Measurements from ENCODE around the gene KCNIP4. TPM values are rescaled to one million over a fixed set of nuclear protein-coding genes. Genes with fewer than 3 reads are reported as not detected.

Gene KCNIP4
- total RNA-seq, 1 donor from 2014 or later: 0.17 TPM

DNA sequence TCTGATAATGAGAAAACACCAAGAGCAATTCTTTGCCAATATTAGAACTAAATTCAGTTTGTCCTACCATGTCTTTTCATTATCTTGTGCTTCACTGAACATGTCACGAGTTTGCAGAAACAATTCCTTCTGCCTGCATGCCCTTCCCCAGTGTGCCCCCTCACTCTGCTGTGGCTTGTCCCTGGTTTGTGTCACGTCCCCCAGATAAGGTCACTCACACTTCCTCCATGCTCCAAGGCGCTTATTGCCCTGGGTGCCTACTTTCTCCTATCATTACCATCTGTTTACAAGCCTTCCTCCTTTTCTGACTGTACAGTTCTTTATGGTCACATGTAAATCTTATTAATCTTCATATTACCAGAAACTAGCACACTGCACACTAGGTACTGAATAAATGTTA is 394.1 kb downstream of the KCNIP4 start:
- H3K4me3 ChIP-seq (ENCODE audit: low read depth, low read length): no peak overlapping the region
- no peak for DNase-seq (ENCODE audit: low read depth)
- TF ChIP-seq, protein P1, sequence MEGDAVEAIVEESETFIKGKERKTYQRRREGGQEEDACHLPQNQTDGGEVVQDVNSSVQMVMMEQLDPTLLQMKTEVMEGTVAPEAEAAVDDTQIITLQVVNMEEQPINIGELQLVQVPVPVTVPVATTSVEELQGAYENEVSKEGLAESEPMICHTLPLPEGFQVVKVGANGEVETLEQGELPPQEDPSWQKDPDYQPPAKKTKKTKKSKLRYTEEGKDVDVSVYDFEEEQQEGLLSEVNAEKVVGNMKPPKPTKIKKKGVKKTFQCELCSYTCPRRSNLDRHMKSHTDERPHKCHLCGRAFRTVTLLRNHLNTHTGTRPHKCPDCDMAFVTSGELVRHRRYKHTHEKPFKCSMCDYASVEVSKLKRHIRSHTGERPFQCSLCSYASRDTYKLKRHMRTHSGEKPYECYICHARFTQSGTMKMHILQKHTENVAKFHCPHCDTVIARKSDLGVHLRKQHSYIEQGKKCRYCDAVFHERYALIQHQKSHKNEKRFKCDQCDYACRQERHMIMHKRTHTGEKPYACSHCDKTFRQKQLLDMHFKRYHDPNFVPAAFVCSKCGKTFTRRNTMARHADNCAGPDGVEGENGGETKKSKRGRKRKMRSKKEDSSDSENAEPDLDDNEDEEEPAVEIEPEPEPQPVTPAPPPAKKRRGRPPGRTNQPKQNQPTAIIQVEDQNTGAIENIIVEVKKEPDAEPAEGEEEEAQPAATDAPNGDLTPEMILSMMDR (conservative IDR thresholded peaks at IDR 0.05; ENCODE audit: low read depth, low read length): no peak

DNA sequence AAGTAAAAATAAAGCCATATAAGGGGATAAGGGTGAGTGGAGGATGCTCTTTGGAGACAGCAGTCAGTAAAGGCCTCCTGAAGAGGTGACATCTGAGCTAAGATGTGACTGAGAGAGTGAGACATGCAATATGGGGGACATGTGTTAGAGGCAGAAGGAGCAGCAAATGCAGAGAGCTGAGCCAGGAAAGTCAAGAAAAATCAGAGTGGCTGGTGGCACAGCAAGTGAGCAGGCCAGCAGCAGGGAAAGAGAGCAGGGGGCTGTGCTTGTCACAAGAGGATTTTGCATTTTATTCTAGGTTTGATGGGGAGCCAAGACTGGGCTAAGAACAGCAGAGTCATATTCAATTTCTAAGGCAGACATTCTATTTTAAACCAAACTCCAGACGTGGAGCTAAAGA is 394.5 kb downstream of the KCNIP4 start:
- DNase-seq (ENCODE audit: low read depth): no peak
- H3K4me3 ChIP-seq (ENCODE audit: low read depth, low read length): no peak overlapping the region
- TF ChIP-seq, protein P1 (conservative IDR thresholded peaks at IDR 0.05; ENCODE audit: low read depth, low read length): no peak

DNA sequence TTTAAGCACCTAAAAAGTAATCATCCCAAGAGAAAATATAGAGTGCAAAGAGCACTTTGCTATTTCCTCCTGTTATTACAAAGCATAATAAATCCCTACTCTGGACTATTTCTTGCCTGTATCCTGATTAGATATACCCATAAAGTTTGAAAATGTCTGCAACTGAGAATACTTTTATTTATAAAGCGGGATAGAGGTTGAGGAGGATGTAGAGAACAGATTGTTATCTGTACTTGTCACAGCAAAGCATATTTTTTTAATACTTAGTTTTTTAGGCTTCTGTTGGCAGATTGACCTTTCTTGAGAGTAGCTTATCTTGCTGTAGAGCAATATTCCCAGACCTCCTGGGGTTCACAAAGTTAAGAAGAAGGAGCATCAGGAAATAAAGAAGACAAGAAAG is 396.1 kb downstream of the KCNIP4 start:
- TF ChIP-seq, protein P1 (conservative IDR thresholded peaks at IDR 0.05; ENCODE audit: low read depth, low read length): no peak
- no peak overlapping the region for H3K4me3 ChIP-seq (ENCODE audit: low read depth, low read length)
- DNase-seq (ENCODE audit: low read depth): no peak

DNA sequence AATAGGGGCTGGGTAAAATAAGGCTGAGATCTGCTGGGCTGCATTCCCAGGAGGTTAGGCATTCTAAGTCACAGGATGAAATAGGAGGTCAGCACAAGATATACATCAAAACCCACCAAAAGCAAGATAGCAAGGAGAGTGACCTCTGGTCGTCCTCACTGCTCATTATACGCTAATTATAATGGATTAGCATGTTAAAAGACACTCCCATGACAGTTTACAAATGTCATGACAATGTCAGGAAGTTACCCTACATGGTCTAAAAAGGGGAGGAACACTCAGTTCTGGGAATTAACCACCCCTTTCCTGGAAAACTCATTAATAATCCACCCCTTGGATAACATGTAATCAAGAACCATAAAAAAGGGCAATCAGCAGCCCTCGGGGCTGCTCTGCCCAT is 403.6 kb downstream of the KCNIP4 start:
- TF ChIP-seq, protein P1 (conservative IDR thresholded peaks at IDR 0.05; ENCODE audit: low read depth, low read length): no peak
- peak; percentile 31 for DNase-seq (ENCODE audit: low read depth)

DNA sequence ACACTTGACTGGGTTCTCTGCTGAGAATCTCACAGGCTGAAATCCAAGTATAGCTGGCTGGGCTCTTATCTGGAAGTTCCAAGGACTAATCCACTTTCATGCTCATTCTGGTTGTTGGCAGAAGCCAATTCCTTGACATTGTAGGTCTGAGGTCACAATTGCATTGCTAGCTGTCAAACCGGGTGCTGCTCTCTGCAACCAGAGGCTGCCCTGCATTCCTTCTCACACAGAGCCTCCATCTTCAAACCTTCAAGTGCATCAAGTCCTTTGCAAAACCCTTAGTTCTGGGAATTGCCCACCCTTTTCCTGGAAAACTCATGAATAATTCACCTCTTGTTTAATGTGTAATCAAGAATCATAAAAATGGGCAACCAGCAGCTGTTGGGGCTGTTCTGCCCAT is 404.2 kb downstream of the KCNIP4 start:
- TF ChIP-seq, protein P1 (conservative IDR thresholded peaks at IDR 0.05; ENCODE audit: low read depth, low read length): no peak
- peak; percentile 54 for DNase-seq (ENCODE audit: low read depth)
- peak overlapping the region; percentile 62 for H3K4me3 ChIP-seq (ENCODE audit: low read depth, low read length)

More for the DNA sequence above, 403.6 kb downstream of the KCNIP4 start:
- peak overlapping the region; percentile 62 for H3K4me3 ChIP-seq (ENCODE audit: low read depth, low read length)

DNA sequence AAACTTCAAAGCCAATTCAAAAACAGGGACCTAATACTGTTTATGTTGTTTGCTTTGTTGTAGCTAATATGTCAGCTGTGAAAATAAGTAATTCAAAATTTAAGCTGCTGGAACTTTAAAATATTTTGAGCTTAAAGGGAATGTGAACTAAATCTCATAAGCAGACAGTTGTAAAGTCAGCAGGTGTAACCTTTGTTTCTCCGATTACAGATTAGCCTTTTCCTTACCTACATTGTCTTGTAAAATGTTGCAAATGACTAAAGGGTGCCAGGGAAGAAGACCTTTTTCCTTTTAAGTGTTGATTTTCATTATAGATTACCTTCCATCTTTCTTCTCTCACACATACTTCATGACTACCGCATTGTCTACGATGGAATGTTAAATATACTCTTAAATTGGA is 405.1 kb downstream of the KCNIP4 start:
- no peak for DNase-seq (ENCODE audit: low read depth)
- peak overlapping the region; percentile 62 for H3K4me3 ChIP-seq (ENCODE audit: low read depth, low read length)
- TF ChIP-seq, protein P1 (conservative IDR thresholded peaks at IDR 0.05; ENCODE audit: low read depth, low read length): no peak

DNA sequence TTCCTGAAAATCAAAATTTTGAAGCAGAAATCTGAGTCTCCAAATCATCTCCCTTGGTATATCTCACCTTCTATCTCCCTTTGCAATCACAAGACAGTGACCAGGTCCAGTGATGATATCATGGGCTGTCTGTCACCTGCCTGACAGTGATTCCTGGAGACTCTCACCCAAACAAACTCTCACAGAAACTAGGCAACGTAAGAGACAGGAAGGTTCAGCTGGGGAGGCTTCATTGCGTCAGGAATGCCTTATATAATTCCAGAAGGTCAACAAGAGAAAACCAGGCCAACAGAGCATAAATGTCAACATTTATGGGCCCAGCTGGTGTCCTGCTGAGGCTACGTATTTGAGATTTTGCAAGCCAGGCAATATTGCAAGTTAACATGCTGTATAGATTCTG is 412.7 kb downstream of the KCNIP4 start:
- TF ChIP-seq, protein P1 (conservative IDR thresholded peaks at IDR 0.05; ENCODE audit: low read depth, low read length): no peak
- DNase-seq (ENCODE audit: low read depth): no peak
- no peak overlapping the region for H3K4me3 ChIP-seq (ENCODE audit: low read depth, low read length)
